ACHN (cell line): ENCODE data around the gene QKI.
A peak's percentile ranks its signal among the peaks of the same experiment; 100 is the strongest.
"Not testable (repeated sequence)": the region's sequence is repeated elsewhere in the genome, so short reads cannot be mapped to it uniquely, and the experiment has no call there.

Experiments
- DNase-seq: peaks from one replicate; pipeline ENCODE4 v3.0.0-alpha.2; 2015
- in situ Hi-C: cut with HindIII; loops from 2 replicates; pipeline ENCODE4 v1.10.0; 2017; ENCODE audit warnings: low sequenced_read_pairs, low pct_ligation_motif_present, low pct_unique_long_range_greater_than_20kb

QKI gene

GRCh38 chr6:163414117-163414945 lies at the start of gene QKI:
Gene QKI, plus strand, starts transcription at chr6:163414718. Its CDS starts 476 bp downstream, at chr6:163415194.
- in situ Hi-C loops, result no loop called here
- peak; percentile 67 for DNase-seq

GRCh38 chr6:163366288-163366687 lies 48.2 kb upstream of the QKI start:
- in situ Hi-C loops, result no loop called here
- DNase-seq, result no peak

GRCh38 chr6:163367497-163368183 lies 46.9 kb upstream of the QKI start:
- in situ Hi-C loops, result no loop called here
- no peak for DNase-seq

- in situ Hi-C loops, result no loop called here
- no peak for DNase-seq
These were observed 45.4 kb upstream of the QKI start for GRCh38 chr6:163369141-163369540.

GRCh38 chr6:163369628-163370365 lies 44.7 kb upstream of the QKI start:
- DNase-seq, result no peak
- in situ Hi-C loops, result no loop called here

GRCh38 chr6:163370464-163371117 lies 43.9 kb upstream of the QKI start:
- DNase-seq, result no peak
- in situ Hi-C loops, result no loop called here

- DNase-seq, result no peak
- in situ Hi-C loops, result no loop called here
These were observed 43.4 kb upstream of the QKI start for GRCh38 chr6:163371129-163371528.

- in situ Hi-C loops, result no loop called here
- no peak for DNase-seq
These were observed 41.3 kb upstream of the QKI start for GRCh38 chr6:163373240-163373639.

- no peak for DNase-seq
- in situ Hi-C loops, result no loop called here
These were observed 39.2 kb upstream of the QKI start for GRCh38 chr6:163375361-163375760.

GRCh38 chr6:163376187-163376586 lies 38.3 kb upstream of the QKI start:
- DNase-seq, result no peak
- in situ Hi-C loops, result no loop called here

- DNase-seq, result no peak
- in situ Hi-C loops, result no loop called here
These were observed 37.0 kb upstream of the QKI start for GRCh38 chr6:163377561-163377960.

GRCh38 chr6:163380216-163380615 lies 34.3 kb upstream of the QKI start:
- no peak for DNase-seq
- in situ Hi-C loops, result no loop called here

GRCh38 chr6:163381118-163381756 lies 33.3 kb upstream of the QKI start:
- DNase-seq, result no peak
- in situ Hi-C loops, result no loop called here

- DNase-seq, in situ Hi-C loops: not testable (repeated sequence)
These were observed 31.1 kb upstream of the QKI start for GRCh38 chr6:163383396-163383795.

GRCh38 chr6:163383912-163384311 lies 30.6 kb upstream of the QKI start:
- in situ Hi-C loops, result no loop called here
- DNase-seq, result no peak

- DNase-seq, result no peak
These were observed 30.0 kb upstream of the QKI start for GRCh38 chr6:163384510-163384909.

GRCh38 chr6:163385503-163385902 lies 29.0 kb upstream of the QKI start:
- DNase-seq, in situ Hi-C loops: not testable (repeated sequence)

More at GRCh38 chr6:163384510-163384909, 30.0 kb upstream of the QKI start:
- in situ Hi-C loops, result no loop called here

- in situ Hi-C loops, result no loop called here
- no peak for DNase-seq
These were observed 28.1 kb upstream of the QKI start for GRCh38 chr6:163386329-163386908.
